DMS79 treated with DMSO at 0.1 percent for 48 hours (cell line): ENCODE results near the gene MLPH.

Experiments
- DNase-seq: peaks from one replicate; lab custom pipeline; 2025; lab: John Stamatoyannopoulos, UW

MLPH gene, protein sequence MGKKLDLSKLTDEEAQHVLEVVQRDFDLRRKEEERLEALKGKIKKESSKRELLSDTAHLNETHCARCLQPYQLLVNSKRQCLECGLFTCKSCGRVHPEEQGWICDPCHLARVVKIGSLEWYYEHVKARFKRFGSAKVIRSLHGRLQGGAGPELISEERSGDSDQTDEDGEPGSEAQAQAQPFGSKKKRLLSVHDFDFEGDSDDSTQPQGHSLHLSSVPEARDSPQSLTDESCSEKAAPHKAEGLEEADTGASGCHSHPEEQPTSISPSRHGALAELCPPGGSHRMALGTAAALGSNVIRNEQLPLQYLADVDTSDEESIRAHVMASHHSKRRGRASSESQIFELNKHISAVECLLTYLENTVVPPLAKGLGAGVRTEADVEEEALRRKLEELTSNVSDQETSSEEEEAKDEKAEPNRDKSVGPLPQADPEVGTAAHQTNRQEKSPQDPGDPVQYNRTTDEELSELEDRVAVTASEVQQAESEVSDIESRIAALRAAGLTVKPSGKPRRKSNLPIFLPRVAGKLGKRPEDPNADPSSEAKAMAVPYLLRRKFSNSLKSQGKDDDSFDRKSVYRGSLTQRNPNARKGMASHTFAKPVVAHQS

DNA sequence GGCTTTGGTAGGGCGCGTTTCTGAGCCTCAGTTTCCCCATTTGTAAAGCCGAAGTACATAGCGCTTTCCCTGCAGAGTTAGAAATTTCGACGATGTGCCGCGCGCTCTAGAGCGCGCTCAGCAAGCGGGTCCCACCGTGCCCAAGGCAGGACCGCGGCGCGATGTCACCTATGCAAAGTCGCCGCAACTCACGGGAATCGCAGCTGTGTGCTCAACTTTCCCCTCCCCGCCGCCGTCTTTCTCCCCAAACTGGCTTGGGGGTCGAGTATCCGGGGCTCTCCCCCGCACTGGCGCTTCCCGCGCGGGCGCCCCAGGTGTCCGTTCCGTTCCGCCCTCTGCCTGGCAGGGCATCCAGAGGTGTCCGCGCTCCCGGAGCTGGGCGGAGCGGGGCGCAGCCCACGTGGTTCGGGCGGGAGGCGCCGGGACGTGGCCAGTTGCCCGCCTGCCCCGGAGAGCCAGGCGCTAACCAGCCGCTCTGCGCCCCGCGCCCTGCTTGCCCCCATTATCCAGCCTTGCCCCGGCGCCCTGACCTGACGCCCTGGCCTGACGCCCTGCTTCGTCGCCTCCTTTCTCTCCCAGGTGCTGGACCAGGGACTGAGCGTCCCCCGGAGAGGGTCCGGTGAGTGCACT is at the start of gene MLPH:
TSS of gene MLPH (plus strand) at position 433 of the 630 bp plus-strand sequence. CDS start 6,176 bp downstream, outside the sequence.
- DNase-seq = no peak

DNA sequence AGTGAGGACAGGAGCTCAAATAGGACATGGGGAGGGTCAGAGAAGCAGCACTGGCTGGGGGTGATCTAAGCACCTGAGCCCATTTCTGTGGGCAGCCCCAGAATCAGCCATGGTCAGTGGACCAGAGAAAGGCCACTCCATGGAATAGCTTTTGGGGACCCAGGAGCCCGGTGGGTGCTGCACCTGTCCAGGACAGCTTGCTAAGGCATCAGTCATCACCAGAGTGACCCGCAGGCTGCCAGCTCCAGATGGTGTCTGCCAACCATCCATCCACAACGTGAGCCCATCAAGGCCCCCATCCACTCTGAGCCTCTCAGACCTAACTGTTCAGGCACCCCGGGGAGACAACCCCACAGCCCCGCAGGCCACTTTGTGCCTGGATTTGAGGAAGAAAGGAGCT is 49.5 kb upstream of the MLPH start:
- DNase-seq = no peak

DNA sequence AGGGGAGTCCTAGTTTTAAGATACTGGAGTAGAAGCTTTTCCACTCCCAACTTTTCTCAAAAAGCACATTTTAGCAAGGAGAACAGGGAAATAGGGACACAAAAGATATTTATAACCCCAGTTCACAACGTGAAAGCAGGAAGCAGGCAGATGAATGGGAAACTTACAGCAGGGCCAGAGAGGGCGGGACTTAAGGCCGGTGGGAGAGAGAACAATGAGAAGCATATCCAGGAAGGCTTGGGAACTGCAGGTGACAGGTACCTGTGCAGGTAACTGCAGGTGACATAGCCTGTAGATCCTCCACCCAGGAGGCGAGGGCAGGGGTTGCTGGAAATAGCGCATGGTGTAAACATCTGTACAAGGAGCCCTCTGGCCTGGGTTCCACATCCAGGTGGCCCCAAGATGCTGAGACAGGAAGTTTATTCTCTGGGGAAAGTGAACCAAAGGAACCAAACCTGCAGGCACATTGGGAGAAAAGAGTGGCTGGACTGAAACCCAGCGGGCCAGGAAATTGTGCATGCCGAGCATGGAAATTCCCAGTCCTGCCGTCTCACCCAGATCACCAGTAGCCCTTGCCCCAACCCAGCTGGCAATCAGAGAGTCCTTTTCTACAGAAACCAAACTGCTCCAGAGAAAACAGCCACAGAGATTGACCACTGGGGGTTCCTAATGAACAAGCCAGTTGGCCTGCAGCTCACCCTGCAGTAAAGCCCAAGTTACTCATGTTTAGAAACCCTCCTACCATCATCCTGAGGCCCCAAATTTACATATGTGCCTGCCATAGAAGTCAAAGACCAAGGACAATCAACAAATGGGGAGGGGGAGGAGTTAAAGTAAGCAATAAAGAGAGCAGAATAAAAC is 48.7 kb upstream of the MLPH start:
- DNase-seq = peak; percentile 24

DNA sequence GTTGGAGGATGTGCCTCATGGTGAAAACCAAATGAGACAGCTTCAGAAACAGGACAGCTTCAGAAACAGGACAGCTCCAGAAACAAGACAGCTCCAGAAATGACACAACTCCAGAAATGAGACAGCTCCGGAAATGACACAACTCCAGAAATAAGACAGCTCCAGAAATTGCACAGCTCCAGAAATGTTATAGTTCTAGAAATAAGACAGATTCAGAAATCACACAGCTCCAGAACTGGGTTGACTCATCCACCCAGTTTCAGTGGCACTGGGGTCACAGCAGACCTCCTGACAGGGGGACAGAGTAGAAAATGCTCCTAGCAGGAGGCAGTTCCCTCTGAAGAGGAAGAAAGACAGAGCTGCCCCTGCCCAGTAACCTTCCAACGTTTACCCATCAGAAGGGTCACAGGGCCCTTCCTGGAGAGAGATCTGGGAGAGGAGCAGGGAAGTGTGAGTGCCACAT is 46.2 kb upstream of the MLPH start:
- no peak for DNase-seq

DNA sequence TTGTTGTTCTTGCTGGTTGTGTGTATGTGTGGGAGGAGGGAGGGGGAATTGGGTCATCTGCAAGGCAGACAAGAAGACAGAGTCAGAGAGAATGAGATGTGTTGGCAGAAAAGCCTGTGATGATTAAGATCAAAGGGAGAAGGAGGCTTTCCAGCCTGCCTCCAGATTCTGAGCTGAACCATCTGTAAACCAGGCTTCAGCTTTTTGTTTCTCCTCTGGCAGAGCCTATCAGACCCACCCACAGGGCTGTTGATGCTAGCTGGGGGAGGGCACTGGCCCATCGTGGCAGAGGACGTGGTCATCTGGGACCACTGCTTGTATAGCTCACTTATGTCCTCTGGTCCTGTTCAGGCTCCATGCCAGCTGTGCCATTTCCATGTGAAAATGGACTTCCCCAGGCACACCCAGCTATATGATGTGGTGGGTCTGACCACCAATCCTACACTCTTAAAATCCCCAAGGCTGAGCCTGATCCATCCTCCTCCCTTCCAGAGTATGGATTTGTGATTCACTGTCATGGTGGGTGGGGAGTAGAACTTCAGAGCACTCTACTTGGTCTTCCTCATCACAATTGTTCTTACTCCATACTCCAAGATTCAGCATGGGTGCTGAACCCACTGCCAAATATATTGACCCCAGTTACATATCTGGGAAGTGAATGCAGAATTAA is 45.3 kb upstream of the MLPH start:
- DNase-seq = no peak

DNA sequence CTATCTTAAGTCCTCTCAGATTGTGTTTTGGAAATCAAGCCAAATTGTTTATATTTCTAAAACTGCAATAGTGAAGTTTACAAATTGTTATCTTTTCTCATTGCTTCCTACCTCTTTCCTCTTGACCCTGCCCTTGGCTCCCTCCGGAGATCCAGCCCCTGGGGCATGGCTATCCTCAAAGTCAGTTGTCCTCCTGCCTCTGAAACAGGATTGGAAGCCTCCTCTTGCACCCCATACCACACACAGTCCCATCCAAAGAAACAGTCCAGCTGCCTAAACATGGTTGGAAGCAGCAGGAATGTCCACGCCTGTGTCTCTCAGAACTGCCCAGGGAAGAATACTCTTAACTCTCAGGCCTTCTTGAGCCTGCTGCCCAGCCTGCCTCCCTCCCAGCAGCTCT is 43.0 kb upstream of the MLPH start:
- no peak for DNase-seq

DNA sequence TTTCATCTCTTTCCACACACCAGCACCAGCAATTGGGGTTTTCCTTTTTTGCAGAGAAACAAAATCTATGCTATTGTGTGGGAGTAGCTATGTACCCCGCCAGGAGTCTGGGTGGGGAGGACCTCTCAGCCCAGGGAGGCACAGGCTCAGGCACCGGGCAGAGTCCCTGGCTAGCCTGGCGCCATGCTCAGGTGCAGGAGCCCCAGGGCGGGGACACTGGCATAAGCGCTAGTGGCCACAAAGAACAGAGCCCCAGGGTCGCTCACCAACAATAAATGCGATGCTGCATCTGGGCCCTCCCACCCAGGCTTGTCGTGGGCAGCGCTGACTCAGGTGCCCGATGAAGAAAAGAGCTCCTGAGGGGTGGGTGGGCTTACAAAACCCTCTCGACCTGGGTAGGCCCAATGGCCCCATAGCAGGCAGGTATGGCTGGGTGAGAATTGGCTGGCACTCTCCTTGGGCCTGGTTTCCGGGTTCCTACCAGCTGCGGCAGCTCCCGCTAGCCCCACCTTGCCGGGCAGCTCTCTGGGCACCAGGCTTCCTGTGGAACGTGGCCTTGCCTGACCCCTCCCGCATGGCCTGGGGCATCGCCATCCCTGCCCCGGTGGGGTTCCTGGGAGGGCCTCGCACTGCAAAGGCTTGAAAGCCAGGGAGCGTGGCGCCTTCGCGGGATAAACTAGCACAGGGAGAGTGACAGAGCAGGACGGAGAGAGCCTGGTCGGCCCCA is 41.3 kb upstream of the MLPH start:
- DNase-seq = no peak

DNA sequence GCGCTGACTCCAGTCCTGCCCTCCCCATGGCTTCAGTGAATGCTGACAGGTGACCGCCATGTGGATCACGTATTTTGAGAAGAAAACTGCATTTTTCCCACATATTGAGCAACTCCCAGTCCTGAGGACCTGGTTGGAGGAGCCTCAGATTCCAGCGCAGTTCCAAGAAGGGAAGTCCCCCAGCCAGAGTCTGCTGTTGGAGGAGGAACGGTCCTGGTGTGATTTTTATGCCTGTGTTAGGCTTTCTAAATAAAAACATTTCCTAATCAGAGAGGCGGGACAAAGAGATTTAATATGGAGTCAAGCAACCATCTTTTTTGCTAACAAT is 40.7 kb upstream of the MLPH start:
- no peak for DNase-seq

DNA sequence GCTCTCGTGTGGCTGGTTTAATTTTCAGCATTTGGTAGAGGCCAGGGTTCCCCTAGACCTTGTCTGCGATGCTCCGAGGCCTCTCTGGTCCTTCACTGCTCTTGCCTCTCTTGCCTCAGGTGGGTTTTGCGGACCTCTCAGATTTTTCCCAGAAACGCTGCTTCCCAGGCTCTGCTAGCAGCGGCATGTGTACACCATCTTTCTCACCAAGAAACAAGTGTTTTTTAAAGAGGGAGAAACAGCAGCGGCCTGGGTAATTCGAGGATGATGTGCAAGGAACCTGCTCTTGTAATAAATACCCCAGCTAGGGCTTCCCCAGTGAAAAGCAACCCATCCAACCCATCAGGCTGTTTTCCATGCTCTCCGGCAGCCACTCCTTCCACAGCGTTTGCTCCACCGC is 39.6 kb upstream of the MLPH start:
- DNase-seq = no peak

DNA sequence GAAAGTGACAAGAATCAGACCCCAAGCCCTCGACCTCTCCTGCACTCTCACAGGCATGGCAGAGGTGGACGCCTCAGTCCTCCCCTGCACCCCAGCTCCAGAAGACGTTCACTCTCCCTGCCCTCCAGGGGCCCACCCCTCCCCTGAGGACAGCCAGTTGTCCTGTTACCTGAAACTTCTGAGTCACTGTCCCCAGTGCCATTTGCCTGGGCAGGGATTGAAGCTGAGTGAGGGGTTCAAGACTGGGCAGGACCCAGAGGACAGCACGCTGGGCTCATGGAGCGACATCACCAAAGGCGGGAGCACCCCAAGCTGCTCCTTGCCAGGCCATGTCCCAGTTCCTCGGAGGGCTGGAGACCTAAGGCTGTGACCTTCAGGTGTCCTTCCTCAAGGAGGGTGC is 38.9 kb upstream of the MLPH start:
- no peak for DNase-seq

DNA sequence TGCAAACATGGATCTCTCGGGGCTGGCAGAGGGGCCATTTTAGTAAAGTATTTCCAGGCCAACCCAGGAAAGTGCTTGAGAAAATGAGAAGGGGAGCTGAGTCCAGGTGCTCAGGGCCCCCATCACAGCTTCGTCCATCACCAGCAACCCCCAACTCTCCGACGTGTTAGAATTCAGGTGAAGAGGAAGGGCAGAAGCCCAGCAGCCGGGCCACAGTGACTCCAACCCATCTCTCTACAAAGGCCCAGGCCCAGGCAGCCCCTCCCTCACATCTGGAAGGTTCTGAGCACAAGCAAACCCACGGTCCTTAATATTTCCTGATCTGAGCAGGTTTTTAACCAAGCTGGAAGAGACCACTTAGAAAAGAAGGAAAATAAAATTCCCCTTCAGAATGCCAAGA is 38.4 kb upstream of the MLPH start:
- DNase-seq = no peak

DNA sequence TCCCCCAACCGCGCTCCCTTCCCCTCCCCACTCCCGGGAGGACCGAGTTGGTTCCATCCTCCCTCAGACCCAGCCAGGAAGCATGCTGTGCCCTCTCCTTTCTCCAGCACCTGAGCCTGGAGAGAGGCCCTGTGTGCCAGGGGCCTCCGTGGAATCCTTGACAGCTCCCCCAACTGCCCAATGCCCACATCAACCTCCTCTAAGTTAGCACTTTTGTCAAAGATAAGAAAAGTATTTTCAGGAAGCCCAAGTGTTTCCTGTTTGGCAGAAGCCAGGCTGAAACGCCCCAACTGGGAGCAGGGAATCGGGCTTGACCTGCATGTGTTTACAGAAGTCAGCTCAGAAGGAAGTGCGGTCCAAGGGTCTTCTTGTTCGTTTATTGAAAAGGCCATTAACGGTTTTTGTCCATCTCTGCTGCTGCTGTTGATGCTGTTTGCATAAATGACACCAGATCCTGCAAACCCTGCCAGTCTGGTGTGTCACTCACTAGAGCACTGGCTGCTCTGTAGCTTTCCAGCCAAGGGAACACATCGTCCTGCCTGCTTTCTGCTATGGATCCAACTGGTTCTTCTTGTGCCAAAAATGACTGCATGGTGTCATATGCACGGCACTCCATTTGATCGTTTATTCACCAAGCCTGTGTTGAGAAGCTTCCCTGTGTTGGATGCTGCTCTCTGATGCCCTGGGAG is 37.7 kb upstream of the MLPH start:
- DNase-seq = no peak

DNA sequence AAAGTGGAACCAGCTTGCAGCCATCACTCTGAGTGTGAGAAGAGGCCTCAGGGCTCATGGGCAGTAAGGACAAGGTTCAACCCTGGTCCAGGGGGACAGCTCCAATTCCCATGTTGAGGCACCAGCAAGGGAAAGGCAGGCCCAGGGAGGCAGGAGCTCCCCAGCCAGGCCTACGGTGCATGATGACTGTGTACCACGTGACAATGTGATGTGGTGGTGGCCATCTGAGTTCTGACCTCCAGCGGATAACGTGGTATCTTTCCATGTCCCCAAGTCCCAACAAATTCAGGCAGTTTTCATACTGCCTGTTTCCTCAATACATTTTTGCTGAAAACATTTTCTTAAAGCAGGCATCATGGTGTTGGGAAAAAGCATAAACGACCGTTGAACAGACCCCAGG is 36.9 kb upstream of the MLPH start:
- no peak for DNase-seq

DNA sequence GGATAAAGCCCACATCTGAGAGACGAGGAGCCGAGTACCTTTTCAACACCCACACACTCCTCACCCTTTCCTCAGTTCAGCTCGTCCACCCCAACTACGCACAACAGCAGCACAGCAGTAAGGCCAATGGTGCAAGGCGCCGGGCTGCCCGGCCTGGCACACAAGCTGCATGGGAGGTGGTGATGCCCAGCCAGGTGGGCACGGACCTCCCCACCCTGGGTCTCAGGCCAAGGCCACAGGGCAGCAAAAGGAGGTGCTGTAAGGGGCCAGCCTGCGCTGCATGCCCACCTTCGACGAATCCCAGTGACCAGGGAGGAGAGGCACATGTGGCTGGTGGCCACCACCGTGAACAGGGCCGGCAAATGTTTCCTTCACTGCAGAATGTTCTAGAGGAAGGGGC is 36.5 kb upstream of the MLPH start:
- no peak for DNase-seq

DNA sequence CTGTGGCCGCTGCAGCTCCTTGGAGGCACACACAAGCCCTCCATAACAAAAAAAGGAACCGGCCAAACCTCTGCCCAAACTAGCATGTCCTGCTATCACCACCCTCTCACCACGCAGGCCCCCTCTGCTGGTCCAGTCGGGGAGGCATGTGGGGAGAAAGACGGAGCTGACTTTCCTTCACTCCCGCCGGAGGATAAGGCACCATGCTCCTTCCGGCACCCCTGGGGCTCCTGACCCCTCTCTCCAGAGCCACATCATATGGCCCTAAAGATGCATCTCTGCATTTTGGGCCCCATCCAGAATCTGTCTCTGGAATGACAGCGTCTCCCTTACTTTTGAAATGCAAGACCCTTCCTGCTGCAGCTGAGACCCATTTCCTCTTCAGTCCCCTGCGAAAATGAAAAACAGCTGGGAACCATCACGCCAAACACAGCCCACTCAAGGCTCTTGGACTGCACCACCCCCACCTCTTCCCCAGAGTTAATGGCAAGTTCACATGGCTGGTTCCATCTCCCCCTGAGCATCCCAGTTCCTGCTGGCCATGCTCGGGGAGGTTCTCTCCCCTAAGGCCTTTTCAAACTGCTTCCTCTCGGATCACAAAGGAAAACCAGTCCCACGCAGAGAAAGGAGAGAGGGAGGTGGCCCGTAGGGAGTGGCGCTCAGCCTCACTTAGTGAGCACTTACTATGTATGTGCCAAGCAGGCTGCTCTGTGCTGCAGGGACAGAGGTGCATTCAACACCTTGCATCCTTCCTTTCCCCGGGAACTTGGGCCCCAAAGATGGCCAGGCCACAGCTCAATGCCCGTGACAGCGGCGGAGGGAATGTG is 35.2 kb upstream of the MLPH start:
- no peak for DNase-seq

DNA sequence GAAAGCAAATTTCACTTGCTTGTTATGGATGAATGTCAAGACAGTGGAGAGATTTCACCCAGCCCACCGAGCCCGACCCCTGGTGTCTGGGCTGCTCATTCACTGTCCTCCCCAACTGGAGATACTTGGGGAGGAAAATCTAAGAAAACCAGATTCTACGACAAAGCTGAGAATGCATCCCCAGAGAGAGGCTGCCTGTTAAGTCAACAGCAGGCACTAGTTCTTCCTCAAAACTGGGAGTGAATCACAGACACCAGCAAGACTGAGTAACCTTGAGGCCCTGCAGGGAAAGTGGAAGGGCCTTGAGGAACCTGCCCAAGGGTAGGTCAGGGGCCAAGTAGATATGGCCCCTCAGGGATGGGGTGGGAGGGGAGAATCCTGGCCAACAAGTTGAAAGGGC is 34.2 kb upstream of the MLPH start:
- DNase-seq = no peak

DNA sequence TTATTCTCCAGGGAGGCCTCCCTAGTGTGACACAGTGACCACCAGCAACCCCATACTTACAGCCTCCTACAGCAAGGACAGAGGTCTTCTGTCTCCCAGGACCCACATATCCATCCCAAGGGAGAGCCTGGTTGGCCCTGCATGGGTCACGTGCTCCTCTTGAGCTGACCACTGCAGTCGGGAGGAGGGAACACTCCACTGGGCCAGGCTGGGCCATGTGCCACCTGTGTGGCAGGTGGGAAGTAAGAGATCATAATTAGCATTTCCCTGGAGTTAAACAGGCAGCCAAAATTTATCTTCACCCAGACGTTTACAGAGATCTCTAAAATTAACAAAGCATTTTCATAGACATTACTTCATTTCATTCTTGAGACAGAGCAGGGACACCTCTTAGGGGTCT is 33.4 kb upstream of the MLPH start:
- DNase-seq = no peak

DNA sequence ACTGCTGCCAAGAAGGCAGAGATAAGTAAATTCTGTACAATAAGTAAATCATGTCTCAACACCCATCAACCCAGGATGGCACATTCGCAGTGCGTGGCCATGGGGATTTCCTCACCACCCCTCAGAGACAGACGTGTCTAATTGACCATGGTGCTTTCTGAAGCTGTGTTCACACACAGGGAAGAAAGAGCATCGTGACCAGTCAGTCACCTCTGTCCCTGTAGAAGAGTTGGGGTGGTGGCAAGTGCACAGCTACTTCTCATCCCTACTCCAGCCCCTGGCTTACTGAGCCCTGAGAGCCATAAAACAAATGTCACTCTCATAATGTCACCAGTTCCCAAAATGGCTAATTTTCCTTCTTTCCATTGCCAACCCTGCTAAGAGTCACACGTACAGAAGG is 31.3 kb upstream of the MLPH start:
- DNase-seq = no peak

DNA sequence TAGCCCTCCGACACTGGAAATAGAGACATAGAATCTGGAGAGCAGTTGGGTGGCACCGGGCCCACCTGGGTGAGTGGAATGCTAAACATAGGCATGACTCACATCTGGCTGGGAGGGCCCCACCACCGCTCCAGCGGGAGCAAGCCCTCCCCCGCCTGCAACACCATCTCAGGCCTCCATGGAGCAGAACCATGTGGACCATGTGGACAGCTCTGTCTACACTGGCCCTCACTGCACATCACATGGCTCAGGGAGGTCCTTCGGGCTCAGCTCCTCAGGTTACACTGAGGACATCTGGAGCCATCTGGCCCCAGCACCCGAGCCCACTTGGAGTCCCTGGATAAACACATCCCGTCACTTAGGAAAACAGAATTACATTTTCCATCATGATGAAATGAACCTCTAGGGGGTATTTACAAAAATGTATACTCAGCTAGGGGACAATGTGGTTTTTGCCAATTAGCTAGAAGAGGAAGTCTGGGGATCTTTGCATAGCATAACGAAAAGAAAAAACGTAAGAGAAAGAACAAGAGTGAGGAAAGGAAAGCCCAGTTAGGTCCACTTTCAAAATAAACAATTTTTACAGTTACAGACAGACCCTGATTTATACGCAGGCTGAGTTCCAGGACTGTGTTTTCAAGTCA is 30.7 kb upstream of the MLPH start:
- DNase-seq = no peak
